ENCODE results near the gene ESR2.
"Not testable (repeated sequence)": the region's sequence is repeated elsewhere in the genome, so short reads cannot be mapped to it uniquely, and the experiment has no call there.

ESR2 gene

DNA sequence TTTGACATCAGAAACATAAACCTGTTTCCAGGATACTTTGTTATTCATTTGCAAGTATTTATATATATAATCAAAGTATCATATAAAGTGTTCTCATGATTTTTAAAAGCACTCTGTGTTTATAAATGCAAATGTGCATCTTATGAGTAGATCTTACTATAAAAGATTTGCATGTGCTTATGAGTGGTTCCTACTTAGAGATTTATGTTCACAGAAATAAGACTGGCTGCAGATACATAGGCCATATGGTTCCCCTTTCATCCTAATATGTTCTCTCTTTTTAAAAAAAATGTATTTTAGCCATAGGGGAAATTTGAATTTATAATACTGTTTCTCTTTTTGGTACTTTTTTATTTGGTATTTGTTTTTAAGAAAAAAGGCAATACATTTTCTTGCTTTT is 174.2 kb downstream of the ESR2 start:
- no peak for DNase-seq

DNA sequence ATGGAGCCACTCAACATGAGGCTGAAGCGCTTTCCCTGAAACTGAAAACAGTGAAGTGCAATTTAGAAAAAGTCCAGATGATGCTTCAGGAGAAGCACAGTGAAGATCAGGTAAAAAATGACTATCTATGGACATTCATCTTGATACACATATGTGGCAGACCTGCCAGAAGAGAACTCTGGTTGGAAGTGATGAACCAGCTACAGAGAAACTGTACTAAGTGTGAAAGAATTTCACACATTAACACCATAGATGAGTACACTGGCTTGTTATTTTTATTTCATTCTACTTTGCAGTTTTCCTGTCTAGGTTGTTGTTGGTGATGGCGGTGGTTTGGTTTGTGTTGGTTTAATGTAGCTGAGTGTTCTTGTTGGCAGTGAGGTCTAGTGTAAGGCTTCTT is 174.7 kb downstream of the ESR2 start:
- no peak for DNase-seq

DNA sequence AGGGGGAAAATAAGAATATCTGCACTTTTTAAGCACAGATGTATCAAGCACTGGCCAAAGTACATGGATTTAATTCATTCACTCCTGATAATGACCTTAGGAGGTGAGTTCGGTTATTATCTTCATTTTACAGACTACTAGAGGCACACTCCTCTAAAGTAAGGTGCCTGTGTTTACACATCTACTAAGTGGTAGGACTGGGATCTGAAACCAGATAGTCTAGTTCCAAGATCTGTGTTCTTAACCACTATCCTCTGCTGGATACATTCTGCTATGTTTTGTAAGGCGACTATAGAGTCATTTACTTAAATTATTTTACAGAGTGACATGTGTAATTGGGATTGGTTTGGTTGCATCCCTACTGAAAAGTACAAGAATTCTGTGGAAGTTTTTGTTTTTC is 175.3 kb downstream of the ESR2 start:
- no peak for DNase-seq

DNA sequence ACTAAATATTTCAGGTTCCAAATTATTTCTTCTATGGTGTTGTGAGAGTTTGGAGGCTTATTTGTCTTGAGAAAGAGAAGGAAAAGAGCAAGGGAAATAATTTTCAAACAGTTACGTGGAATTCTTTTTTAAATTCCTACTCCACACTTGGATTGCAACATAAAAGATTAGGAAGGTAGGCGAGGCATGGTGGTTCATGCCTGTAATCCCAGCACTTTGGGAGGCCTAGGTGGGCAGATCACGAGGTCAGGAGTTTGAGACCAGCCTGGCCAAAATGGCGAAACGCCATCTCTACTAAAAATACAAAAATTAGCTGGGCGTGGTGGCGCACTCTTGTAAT is 175.8 kb downstream of the ESR2 start:
- not testable (repeated sequence) for DNase-seq

DNA sequence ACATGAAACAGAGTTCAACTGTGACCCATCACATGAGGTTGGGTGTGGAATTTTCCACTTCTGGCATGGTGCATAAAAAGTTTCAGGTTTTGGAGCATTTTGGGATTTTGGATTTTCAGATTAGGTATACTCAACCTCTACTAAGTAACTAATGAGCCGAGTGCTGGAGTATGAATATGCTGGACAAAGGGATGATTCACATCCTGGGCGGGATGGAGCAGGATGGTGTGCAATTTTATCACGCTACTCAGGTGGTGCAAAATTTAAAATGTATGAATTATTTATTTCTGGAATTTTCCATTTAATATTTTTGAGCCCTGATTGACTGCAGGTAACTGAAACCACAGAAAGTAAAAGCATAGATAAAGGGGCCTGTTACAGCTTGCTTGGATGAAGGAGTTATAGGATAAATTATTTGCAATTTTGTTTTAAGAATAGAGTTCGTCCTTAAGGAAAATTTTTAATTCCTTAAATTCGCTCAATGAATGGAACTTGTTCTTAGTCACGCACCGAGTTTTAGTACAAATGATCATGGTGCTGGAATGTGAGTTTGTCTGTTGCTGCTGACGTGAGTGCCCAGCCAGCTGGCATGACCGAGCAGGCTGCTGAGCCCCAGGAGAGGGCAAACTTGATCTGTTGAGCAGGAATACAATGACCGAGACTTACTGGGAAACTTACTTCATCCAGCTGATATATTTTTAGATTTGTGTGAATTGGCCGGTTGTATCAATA is 176.3 kb downstream of the ESR2 start:
- DNase-seq: no peak

DNA sequence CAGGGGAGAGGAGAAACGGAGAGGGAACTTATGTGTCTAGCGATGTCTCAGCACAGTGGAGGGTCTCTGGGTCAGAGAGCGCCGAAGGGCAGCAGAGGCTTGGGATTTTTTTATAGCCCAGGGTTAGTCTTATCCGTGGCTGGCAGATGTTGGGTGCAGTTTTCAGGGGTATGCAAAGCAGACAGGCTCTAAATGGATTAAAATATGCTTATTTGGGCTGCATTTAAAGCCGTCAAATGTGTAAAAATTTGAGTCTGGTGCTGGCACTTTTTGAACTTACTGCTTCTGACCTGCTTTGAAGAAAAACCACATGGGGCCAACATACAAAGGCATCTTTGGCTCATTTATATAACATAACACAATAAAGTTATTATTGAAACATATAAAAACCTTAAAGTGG is 178.8 kb downstream of the ESR2 start:
- no peak for DNase-seq

DNA sequence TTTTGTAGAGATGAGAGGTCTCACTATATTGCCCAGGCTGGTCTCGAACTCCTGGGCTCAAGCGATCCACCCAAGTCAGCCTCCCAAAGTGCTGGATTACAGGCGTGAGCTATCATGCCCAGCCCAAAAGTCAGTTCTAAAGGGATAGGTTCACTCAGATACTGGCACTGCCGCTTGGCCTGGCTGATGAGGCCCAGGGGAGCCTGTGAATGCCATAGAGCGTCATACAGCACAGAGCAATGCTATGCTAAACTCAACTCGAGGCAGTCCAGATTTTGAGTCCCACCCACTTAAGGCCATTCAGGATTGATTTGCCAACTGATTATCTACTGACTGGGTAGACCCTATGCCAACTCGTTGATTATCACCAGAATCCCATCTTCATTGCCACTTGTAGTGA is 179.4 kb downstream of the ESR2 start:
- no peak for DNase-seq

DNA sequence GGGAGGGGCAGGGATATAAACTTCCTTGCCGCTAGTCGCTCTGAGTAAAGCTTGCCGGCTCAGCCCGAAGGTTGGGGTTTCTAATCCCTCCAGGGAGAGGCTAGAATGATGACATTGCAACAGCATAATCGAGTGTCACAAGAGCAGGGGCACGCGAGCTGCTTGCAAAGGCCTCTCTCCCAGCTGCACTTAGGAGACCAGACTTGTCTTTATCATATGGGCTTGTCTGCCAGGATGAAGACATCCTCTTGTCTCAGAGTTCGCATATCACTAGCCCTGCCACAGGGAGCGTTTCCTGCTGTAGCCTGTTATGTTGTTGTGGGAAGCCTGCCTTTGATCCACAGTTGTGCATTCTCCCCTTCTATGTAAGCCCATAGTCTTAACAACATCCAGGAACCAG is 180.0 kb downstream of the ESR2 start:
- no peak for DNase-seq

DNA sequence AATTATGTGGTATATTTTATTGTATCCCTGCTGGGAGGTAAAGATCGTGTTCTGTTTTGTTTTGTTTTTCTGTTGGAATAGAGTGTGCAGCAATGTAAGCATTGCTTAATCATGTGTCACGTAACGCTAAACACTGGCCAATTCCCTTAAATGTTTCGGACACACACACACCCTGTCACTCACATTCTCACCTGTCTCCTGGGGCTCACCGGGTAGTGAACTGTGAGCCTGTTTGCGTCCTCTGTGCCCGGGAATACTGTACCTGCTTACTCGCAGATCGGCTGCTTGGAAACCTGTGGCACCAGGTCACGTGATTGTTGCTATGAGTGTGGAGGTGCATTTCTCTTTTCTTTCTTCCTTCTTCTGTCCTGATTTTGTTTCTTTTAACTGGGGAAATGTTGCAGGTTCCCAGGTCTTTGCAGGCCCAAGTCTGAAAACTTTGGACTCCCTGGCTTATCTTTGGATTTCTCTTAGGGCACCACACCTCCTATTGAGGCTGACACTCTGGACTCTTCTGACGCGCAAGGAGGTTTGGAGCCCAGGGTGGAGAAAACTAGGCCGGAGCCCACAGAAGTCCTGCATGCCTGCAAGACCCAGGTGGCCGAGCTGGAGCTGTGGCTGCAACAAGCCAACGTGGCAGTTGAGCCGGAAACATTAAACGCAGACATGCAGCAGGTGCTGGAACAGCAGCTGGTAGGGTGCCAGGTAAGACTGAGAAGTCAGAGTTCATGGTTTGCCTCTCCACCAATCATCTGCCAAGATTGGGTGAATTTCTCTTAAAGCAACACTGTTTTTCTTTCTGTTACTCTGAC is 181.1 kb downstream of the ESR2 start:
- DNase-seq: no peak

DNA sequence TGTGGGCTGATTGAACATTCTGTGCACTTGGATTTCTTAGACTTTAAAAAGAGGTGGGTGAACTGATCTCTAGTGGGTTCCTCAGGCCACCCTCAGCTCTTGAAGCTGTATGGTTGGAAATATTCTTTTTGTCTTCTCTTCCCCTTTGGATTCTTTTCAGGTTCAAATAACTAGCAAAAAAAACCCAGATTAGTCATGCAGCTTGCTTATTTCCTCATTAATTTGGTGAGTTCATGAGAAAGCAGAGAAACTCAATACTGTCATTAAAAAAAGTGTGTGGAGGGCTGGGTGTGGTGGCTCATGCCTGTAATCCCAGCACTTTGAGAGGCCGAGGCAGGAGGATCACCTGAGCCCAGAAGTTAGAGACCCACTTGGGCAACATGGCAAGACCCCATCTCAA is 183.4 kb downstream of the ESR2 start:
- DNase-seq: no peak

DNA sequence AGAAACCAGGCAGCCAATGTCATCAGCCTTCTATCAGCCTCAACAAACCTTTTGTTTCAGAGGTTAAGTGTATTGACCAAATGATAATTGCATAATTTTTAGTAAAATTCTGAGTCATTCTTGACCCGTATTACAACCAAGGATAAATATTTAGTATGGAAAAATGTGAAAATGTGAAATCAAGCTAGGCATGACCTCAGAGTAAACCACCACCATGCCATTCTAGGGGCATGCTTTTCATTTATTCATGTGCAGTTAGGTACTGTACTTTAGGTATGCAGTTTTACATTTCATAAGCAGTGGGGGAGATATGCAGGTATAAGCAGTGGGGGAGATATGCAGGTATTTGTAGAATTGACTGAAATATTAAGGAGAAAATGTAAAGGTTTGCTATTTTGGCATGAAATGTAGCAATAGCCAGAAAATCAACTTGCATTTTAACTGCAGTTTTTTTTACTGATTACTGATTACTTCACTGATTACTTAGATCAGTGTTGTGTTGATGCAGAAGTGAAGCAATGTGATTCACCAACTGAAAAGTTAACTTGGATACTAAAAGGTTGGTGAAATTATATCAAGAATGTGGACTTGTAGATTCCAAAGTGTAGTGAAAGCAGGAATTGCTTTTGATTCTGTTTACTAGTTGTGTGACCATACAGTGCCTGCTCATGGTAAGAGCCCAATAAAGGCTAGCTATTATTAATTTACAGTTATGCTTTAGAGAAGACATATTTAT is 184.2 kb downstream of the ESR2 start:
- no peak for DNase-seq

DNA sequence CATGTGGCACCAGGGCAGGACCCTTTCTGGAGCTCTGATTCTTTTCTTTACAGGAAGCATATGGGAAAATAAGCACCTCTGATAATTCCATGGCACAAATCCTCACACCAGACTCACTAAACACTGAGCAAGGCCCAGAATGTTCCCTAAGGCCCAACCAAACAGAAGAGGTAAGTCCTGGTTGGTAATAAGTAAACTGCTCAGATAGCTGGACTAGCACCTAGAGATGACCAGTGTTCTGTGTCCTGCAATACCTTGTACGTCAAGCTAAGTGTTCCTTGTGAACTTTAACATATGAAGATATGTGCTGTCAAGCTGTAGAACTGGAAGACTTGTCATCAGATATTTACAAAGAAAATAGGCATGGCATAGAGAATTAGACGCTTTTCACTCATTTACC is 186.7 kb downstream of the ESR2 start:
- DNase-seq: no peak

DNA sequence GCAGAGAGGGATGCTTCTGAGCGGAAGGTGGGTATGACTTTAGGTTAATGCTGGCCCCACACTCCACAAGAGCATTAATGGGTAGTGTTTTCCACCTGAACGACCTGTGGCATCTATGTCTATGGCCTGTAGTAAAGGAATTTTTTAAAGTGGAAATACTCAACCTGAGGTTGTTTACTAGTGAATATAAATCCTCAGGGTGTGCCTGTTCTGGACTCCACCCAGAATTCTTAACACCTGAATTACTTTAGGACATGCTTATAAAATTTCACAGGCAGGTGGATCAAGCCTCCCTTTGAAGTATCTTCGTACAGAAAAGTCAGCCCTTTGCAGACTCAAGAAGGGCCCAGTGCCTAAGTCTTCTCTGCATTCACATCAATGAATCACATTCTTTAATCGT is 196.1 kb downstream of the ESR2 start:
- DNase-seq: no peak

DNA sequence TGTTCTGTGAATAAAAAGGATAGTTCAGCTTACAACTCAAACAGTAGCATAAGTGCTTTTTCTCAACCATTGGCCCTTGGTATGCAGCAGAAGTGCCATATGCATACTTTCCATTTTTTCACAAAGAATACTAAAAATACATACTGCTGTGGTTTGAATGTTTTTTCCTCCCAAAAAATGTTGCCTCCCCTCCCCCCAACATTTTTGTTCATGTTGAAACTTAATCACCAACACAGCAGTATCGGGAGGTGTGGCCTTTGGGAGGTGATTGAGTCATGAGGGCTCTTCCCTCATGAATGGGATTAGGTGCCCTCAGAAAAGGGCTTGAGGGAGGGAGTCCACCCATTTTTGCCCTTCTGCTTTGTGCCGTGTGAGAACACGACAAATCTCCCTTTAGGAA is 198.6 kb downstream of the ESR2 start:
- DNase-seq: no peak

DNA sequence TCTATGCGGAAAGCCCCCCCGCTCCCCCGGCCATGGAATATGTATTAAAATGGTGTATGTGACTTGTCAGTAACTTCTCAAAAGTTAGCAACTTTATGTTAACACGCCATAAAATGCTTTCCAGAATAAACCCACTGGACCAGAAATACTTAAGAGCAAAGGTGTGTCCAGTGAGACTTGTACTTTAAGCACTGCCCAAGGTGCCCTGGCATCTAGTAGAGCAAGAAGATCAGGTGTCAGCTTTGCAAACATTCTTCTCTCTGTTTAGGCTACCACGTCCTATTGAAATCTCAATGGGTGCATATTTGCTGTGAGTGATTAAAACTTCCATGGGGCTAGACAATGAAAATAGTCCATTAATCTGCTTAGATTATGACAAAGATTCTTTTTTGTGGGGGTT is 201.2 kb downstream of the ESR2 start:
- DNase-seq: no peak

DNA sequence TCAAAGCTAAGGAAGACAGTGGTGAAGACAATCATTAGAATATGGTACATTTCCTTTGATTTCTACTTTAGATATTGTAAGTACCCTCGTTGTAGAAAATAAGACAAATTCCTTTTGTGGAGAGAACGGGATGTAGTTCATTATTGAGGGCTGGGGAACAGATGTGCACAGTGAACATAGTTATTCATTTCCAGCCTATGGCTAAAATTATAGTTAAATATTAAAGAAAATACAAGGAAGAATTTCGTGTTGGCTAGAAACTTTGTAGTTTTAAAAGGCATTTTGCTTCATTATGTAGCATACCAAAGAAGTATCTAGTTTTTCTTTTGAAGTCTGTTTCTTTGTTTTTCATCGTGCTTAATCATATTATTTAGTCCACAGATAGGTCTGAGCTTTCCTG is 201.8 kb downstream of the ESR2 start:
- no peak for DNase-seq

DNA sequence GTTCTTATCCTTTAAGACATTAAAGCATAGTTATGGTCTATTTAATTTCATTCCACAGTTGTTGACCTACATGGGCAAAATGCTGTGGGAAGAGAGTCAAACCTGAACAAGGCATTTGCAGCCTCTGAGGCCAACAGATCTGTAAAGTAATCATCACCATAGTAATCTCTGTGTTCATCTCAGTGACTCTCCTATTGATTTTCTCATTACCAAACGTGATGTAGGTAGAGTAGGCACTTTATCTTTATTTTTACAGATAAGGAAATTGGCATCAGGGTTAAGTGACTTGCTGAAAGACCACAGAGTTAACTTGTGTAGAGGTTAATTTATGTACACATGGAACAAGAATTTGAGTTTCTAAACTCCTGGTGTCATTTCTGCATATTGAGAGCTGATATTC is 203.0 kb downstream of the ESR2 start:
- no peak for DNase-seq

DNA sequence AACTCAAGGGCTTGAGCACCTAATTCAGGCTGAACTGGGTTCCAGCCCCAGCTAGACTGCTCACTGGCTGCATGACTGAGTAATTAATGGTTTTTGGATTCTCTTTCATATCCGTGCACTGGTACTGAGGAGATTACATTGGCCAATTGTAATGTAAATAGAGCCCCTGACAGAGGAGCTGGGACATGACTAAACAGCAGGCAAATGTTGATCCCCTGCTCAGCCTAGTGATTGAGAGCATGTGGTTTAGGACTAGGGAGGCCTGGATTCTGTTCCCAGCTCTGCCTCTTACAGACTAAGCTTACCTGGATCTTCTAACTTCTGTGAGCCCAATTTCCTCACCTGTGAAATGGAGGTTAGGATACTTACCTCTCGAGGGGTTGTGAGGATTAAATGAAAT is 204.3 kb downstream of the ESR2 start:
- no peak for DNase-seq

DNA sequence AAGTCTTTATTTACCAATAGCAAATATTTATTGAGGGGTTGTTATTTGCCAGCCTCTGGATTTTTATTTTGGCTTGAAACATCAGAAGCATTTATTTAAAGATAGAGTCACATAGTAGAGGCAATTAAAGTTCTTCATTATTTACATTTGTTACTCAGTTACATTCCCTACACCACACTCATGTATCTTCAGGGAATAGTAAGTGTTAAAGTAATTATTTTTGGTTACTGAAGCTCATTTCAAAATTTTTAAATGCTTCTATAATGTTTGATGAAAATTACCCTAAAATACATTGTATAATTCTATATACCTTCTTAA is 205.6 kb downstream of the ESR2 start:
- no peak for DNase-seq

DNA sequence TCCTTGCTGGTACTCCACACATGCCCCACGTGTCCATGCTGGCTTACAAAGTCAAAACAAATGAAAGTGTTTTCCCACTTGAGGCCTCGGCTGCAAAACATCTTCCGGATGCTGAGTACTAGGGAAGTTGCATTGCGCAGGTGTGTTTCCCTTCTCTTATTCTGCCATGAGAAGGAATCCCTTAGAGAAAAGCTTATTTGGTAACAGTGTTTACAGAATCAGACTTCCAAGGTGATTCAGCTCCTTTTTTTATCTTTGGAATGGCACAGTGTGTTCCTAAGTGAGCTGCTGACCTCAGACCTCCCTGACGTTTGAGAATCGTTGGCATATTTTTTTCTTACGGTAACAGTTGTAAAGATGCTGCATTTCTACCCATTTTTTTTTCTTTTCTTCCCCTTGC is 211.3 kb downstream of the ESR2 start:
- no peak for DNase-seq

DNA sequence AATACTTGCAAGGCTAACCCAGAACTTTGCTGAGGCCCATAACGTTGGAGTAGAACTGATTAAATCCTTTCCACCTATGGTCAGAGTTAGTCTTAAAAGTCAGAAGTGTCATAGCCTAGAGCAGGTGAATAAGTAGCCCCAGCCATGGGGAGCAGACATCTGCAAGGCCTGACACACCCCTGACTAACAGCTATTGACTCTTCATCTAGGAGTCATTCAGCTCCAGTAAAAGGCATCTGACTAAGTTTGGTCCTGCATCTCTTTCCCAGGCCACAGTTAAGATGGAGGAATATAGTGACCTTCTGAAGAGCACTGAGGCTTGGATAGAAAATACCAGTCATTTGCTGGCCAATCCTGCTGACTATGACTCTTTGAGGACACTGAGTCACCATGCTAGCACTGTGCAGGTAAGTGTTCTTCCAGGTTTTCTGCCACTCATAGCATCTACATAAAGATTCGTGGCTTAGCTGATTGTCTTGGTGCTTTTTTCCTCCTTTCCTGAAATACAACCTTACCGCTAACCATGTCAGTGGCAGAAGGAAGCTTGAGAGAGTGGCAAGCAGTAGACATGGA is 212.9 kb downstream of the ESR2 start:
- DNase-seq: no peak

DNA sequence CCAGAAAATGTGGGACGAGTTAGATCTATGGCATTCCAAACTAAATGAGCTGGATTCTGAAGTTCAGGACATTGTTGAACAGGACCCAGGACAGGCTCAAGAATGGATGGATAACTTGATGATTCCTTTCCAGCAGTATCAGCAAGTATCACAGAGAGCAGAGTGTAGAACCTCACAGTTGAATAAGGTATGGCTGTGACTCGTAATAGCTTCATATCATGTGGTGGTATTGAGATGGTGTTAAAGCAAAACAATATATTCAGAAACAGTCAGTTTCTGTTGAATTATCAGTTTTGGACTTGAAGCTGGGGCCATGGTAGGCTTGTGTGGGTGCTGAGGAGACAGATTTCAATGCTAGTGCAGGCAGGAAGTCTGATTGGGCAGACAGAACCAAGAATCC is 213.7 kb downstream of the ESR2 start:
- no peak for DNase-seq

DNA sequence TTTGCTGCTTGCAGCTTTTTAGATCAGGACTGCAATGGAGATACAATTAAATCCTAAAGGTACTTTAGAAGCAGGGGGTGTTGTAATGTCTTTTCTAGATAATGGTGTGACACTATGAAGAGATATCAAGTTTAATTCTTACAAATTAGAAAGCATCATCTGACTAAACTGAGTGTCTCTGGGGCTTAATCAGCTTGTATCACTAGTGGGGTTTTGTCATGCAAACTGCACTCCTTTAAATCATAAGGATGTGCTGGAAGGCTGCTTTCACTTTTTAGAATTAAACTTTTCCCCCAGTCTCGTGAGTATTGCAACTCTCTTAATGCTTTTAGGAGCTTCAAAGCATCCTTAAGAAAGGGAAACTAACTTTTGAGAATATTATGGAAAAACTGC is 218.6 kb downstream of the ESR2 start:
- DNase-seq: no peak

All from activated CD4-positive, alpha-beta T cell treated with anti-CD3 and anti-CD28 coated beads for 4 hours (primary cell).